Hepatocyte (in vitro differentiated cells): Measurements from ENCODE around the gene KRT75. TPM values are rescaled to one million over a fixed set of nuclear protein-coding genes. Genes with fewer than 3 reads are reported as not detected.

Experiments
- DNase-seq: peaks from one replicate; pipeline ENCODE4 v3.0.0-alpha.2; 2016; ENCODE audit warnings: low spot score
- H2AFZ ChIP-seq: fragments of 200-600 bp; sonication (generic); 2 replicates; pipeline ENCODE4 v1.6.0; 2016; ENCODE audit warnings: antibody characterized with exemption, mild to moderate bottlenecking
- H3K27ac ChIP-seq: fragments of 200-600 bp; sonication (generic); 2 replicates; pipeline ENCODE4 v1.5.1; 2016; ENCODE audit warnings: mild to moderate bottlenecking
- H3K27me3 ChIP-seq: fragments of 200-600 bp; sonication (generic); 2 replicates; pipeline ENCODE4 v1.6.1; 2016
- H3K36me3 ChIP-seq: fragments of 200-600 bp; sonication (generic); replicated peaks from 2 replicates; pipeline ENCODE4 v1.5.1; 2016; ENCODE audit warnings: low read depth; ENCODE audit not compliant: insufficient read depth
- H3K4me1 ChIP-seq: fragments of 200-600 bp; sonication (generic); 2 replicates; pipeline ENCODE4 v1.5.1; 2016; ENCODE audit warnings: mild to moderate bottlenecking, moderate library complexity; ENCODE audit not compliant: insufficient read depth
- H3K4me2 ChIP-seq: fragments of 200-600 bp; sonication (generic); 2 replicates; pipeline ENCODE4 v1.6.0; 2016
- H3K4me3 ChIP-seq: fragments of 200-600 bp; sonication (generic); 2 replicates; pipeline ENCODE4 v1.5.1; 2016; ENCODE audit warnings: mild to moderate bottlenecking
- H3K79me2 ChIP-seq: fragments of 200-600 bp; sonication (generic); 2 replicates; pipeline ENCODE4 v1.6.0; 2017; ENCODE audit warnings: mild to moderate bottlenecking
- H3K9me2 ChIP-seq: fragments of 200-600 bp; sonication (generic); replicated peaks from 2 replicates; pipeline ENCODE4 v1.6.0; 2017; ENCODE audit warnings: mild to moderate bottlenecking; ENCODE audit not compliant: insufficient read depth
- H3K9me3 ChIP-seq: fragments of 200-600 bp; sonication (generic); 2 replicates; pipeline ENCODE4 v1.5.1; 2016; ENCODE audit warnings: low read depth, mild to moderate bottlenecking
- H4K20me1 ChIP-seq: fragments of 200-600 bp; sonication (generic); 2 replicates; pipeline ENCODE4 v1.6.0; 2016; ENCODE audit warnings: mild to moderate bottlenecking; ENCODE audit not compliant: insufficient read depth, poor library complexity, severe bottlenecking
- CTCF ChIP-seq: fragments of 200-600 bp; sonication (generic); IDR thresholded peaks from 2 replicates; pipeline ENCODE4 v1.5.1; 2016; ENCODE audit warnings: antibody characterized with exemption, mild to moderate bottlenecking; ENCODE audit not compliant: poor library complexity
- EZH2 ChIP-seq: fragments of 200-600 bp; sonication (generic); IDR thresholded peaks from 2 replicates; pipeline ENCODE4 v1.6.1; 2016; ENCODE audit warnings: antibody characterized with exemption, mild to moderate bottlenecking, borderline replicate concordance
- EZH2phosphoT487 ChIP-seq: fragments of 200-600 bp; sonication (generic); IDR thresholded peaks from one replicate; pipeline ENCODE4 v1.6.1; 2018; ENCODE audit warnings: antibody characterized with exemption, mild to moderate bottlenecking, low read depth, moderate library complexity; ENCODE audit not compliant: unreplicated experiment, severe bottlenecking
- WGBS: methylation state at CpG from one replicate; pipeline ENCODE4 v1.1.6; 2016; ENCODE audit warnings: low lambda C conversion rate; ENCODE audit errors: missing lambda C conversion rate; 5-methylcytosine and 5-hydroxymethylcytosine counted together
- polyA plus RNA-seq: library from polyadenylated mRNA; unstranded; fragments of >200 nt; fragmentation: Nextera tagmentation; extraction: Ambion mirVana; gene quantifications from 2 replicates; pipeline ENCODE4 v1.2.1, GENCODE V29; 2016
- total RNA-seq: library from RNA; depleted of rRNA; stranded (reverse); fragments of >200 nt; gene quantifications from 2 replicates; pipeline ENCODE4 v1.2.3, GENCODE V29; 2014

Gene KRT75
- total and polyA plus RNA-seq, 2 experiments from 2014 or later = not detected

- H4K20me1 ChIP-seq = no peaks in the 10 kb centered on the region
- H2AFZ ChIP-seq = no peak overlapping the region
- peaks cover 19% of the 10 kb centered on the region for H3K4me1 ChIP-seq
- no peaks in the 10 kb centered on the region for H3K9me2 ChIP-seq
- no peak overlapping the region for H3K27ac ChIP-seq
- H3K79me2 ChIP-seq = no peaks in the 10 kb centered on the region
- WGBS = 80% methylated on average over 3 of the region's 3 CpGs
- no peak overlapping the region for H3K4me3 ChIP-seq
- H3K4me2 ChIP-seq = no peak overlapping the region
- TF ChIP-seq EZH2 = no peak
- TF ChIP-seq EZH2phosphoT487 = no peak
- TF ChIP-seq CTCF = no peak
- no peak for DNase-seq
- no peaks in the 10 kb centered on the region for H3K9me3 ChIP-seq
- H3K36me3 ChIP-seq = no peaks in the 10 kb centered on the region
- H3K27me3 ChIP-seq = no peaks in the 10 kb centered on the region
Observed at GRCh38 chr12:52445876-52446275, 11.7 kb upstream of the KRT75 start.

GRCh38 chr12:52444647-52445595 is 10.8 kb upstream of the KRT75 start:
- H3K9me2 ChIP-seq = no peaks in the 10 kb centered on the region
- no peak overlapping the region for H3K4me2 ChIP-seq
- H3K4me3 ChIP-seq = no peak overlapping the region
- H4K20me1 ChIP-seq = no peaks in the 10 kb centered on the region
- H3K79me2 ChIP-seq = no peaks in the 10 kb centered on the region
- DNase-seq = no peak
- WGBS = 77% methylated on average over 10 of the region's 10 CpGs
- no peaks in the 10 kb centered on the region for H3K36me3 ChIP-seq
- no peak overlapping the region for H2AFZ ChIP-seq
- H3K27ac ChIP-seq = no peak overlapping the region
- no peaks in the 10 kb centered on the region for H3K9me3 ChIP-seq
- no peaks in the 10 kb centered on the region for H3K27me3 ChIP-seq
- H3K4me1 ChIP-seq = peaks cover 19% of the 10 kb centered on the region
- TF ChIP-seq EZH2 (no peak), EZH2phosphoT487 (no peak), CTCF (no peak)

GRCh38 chr12:52443966-52444365 is 9.8 kb upstream of the KRT75 start:
- TF ChIP-seq EZH2phosphoT487 (no peak), CTCF (no peak), EZH2 (no peak)
- no peak for DNase-seq
- H3K27ac ChIP-seq = no peak overlapping the region

More at GRCh38 chr12:52443966-52444365, 9.8 kb upstream of the KRT75 start:
- H2AFZ ChIP-seq = no peak overlapping the region
- no peak overlapping the region for H3K4me3 ChIP-seq
- no peaks in the 10 kb centered on the region for H3K9me3 ChIP-seq
- H4K20me1 ChIP-seq = no peaks in the 10 kb centered on the region
- H3K79me2 ChIP-seq = no peaks in the 10 kb centered on the region
- H3K9me2 ChIP-seq = no peaks in the 10 kb centered on the region
- H3K36me3 ChIP-seq = no peaks in the 10 kb centered on the region
- no peak overlapping the region for H3K4me2 ChIP-seq
- no peaks in the 10 kb centered on the region for H3K27me3 ChIP-seq
- WGBS = 92% methylated on average over 3 of the region's 3 CpGs
- H3K4me1 ChIP-seq = peaks cover 19% of the 10 kb centered on the region
